ENCODE results near the gene FUT6.
"Not testable (repeated sequence)": the region's sequence is repeated elsewhere in the genome, so short reads cannot be mapped to it uniquely, and the experiment has no call there.

The FUT6 gene

GRCh38 chr19:5839065-5840017 is at the start of gene FUT6:
FUT6 (minus strand) TSS chr19:5839702; CDS start chr19:5832567, 7,135 bp downstream.
- FAIRE-seq = no peak

- not testable (repeated sequence) for FAIRE-seq
Measured at GRCh38 chr19:5884065-5884811, 44.7 kb upstream of the FUT6 start.

GRCh38 chr19:5883157-5883873 is 43.8 kb upstream of the FUT6 start:
- not testable (repeated sequence) for FAIRE-seq

DNA sequence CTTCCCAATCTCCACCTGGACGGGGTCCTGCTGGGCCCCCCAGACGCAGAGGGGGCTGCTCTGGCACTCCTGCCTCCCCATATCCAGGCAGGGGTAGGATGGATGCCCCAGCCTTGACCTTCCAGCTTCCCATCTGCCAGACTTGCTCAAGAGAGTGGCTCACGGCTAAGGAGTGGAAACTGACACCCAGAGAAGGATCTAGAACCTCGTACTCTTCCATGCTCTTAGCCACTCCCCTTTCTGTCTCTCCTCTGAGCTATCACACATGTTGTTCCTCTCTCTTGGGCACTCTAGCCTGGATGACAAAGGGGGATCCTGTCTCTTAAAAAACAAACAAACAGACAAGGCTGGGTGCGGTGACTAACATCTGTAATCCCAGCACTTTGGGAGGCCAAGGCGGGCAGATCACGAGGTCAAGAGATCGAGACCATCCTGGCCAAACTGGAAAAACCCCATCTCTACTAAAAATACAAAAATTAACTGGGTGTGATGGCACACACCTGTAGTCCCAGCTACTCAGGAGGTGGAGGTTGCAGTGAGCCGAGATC is 43.0 kb upstream of the FUT6 start:
- FAIRE-seq = no peak

- no peak for FAIRE-seq
Measured at GRCh38 chr19:5881543-5882299, 42.2 kb upstream of the FUT6 start.

GRCh38 chr19:5880604-5881078 is 41.1 kb upstream of the FUT6 start:
- FAIRE-seq = no peak

DNA sequence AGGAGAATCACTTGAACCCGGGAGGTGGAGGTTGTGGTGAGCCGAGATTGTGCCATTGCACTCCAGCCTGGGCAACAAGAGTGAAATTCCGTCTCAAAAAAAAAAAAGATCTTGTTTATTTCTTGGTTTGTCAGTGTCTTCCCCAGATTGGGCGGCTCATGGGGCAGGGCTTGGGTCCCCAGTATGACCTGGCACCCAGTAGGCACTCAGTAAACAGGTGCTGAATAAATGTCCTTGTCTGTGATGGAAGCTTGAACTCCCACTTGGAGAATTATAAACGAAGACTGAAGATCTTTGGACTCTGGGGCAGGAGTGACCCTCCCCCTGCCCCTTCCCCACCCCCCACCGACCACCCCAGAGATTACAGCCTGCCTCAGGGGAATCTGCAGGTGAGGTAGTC is 40.7 kb upstream of the FUT6 start:
- no peak for FAIRE-seq

DNA sequence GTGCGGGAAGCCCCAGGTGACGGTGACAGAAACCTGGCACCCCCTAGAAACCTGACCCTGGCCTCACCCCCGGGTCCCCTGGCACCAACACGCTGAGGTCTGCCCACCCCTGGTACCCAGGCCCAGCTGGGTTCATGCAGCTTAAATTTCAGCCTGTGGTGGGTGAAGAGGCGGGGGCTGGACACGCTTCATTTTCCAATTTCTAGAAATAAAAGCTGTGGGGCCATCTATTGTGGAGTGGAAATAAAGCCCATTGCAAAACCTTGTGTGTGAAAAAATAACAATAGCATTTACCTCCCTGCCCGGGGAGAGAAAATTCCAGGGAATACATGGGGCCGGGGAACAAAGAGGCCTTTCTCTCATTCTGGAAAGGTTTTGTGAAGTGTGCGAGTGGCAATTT is 38.4 kb upstream of the FUT6 start:
- no peak for FAIRE-seq

GRCh38 chr19:5877427-5877826 is 37.9 kb upstream of the FUT6 start:
- FAIRE-seq = no peak

- not testable (repeated sequence) for FAIRE-seq
Measured at GRCh38 chr19:5874496-5874895, 35.0 kb upstream of the FUT6 start.

- no peak for FAIRE-seq
Measured at GRCh38 chr19:5873617-5874199, 34.2 kb upstream of the FUT6 start.

DNA sequence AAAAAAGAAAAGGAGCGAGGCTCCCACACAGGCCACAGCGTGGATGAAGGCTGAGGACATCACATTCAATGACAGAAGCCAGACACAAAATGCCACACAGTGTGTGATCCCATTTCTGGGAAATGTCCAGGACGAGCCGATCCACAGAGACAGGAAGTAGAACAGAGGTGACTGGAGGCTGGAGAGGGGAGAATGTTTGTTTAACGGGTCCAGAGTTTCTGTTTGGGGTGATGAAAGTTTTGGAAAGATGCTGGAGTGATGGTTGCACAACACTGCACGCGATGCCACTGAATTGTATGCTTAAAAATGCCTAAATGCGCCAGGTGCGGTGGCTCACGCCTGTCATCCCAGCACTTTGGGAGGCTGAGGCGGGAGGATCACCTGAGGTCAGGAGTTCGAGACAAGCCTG is 31.5 kb upstream of the FUT6 start:
- no peak for FAIRE-seq

- FAIRE-seq = no peak
Measured at GRCh38 chr19:5867201-5868136, 28.0 kb upstream of the FUT6 start.

GRCh38 chr19:5865772-5866171 is 26.3 kb upstream of the FUT6 start:
- no peak for FAIRE-seq

DNA sequence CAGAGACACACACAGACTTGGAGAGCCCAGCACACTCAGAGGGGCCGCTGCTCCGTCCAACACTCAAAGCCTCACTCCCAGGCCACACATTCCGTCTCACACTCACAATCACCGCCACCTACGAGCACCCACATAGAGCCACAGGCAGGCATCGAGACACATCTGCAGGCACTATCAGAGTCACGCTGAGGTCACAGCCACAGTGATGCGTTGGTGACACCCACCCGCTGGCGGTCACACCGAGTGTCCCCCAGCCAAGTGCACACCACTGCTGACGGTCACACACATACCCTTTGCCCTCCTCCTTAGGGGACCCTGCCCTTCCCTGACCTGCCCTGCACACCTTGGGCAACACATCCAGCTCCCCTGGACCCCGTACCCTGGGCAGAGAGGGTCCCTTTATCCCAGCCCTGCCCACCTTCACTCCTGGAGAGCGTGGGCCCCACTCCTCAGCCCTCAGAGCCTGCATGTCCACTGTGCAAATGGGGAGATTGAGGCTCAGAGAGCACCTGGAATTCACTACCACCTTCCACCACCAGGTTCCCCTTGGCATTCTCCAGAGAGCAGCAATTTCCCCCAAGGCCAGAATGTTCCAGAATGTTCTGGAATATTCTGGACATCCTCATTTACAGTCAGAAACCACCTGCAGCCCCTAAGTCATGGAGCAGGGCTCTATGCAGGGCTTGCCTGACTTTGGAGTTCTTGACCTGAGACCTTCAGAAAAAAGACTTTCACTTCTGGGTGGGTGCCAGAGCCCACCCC is 25.4 kb upstream of the FUT6 start:
- no peak for FAIRE-seq

- no peak for FAIRE-seq
Measured at GRCh38 chr19:5864013-5864720, 24.7 kb upstream of the FUT6 start.

DNA sequence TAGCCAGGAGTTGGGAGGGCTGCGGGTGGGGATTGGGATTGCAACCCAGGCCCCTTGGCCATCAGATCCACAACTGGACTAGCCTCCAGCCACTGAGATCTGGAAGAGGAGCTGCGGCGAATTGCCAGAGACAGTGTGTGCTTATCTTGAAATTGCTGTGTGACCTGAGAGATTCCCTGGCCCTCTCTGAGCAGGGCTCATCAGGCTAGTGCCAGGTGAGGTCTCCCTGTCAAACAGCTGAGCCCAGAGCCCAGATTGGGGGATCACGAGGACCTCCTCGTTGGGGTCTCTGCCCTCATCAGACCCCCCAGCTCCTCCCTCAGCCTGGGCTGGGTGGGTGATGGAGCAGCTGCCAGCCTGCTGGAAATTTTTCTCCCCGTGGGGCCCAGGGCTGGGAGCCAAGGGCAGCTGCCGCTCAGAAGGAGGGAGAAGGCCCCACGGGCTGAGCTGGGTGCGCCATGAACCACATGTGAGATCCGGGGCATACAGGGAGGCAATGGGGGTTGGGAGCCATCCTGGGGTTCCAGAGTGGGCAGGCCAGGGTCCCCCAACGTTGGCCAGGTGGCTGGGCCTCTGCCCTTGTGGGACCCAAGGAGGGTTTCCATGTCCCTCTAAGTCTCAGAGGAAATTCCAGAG is 23.6 kb upstream of the FUT6 start:
- no peak for FAIRE-seq

Measured in endometrium (tissue), 2 donors.